ENCODE results near the gene SRSF8.

Gene SRSF8

GRCh38 chr11:95078526-95078925, 11.8 kb downstream of the SRSF8 start:
- no peak overlapping the region for H3K4me3 ChIP-seq (replicated peaks; ENCODE audit: low read depth, low read length)
- DNase-seq (ENCODE audit: extremely low read depth, low read depth) = no peak
- no peak for TF ChIP-seq CTCF (IDR thresholded peaks at IDR 0.05; ENCODE audit: low read depth, low read length, missing control alignments)

- H3K4me3 ChIP-seq (replicated peaks; ENCODE audit: low read depth, low read length) = no peak overlapping the region
Observed at GRCh38 chr11:95081010-95081409, 14.3 kb downstream of the SRSF8 start.

GRCh38 chr11:95081412-95081811, 14.7 kb downstream of the SRSF8 start:
- TF ChIP-seq CTCF (IDR thresholded peaks at IDR 0.05; ENCODE audit: low read depth, low read length, missing control alignments) = no peak
- no peak for DNase-seq (ENCODE audit: extremely low read depth, low read depth)
- no peak overlapping the region for H3K4me3 ChIP-seq (replicated peaks; ENCODE audit: low read depth, low read length)

More at GRCh38 chr11:95081010-95081409, 14.3 kb downstream of the SRSF8 start:
- no peak for DNase-seq (ENCODE audit: extremely low read depth, low read depth)
- TF ChIP-seq CTCF (IDR thresholded peaks at IDR 0.05; ENCODE audit: low read depth, low read length, missing control alignments) = no peak

- no peak overlapping the region for H3K4me3 ChIP-seq (replicated peaks; ENCODE audit: low read depth, low read length)
- no peak for TF ChIP-seq CTCF (IDR thresholded peaks at IDR 0.05; ENCODE audit: low read depth, low read length, missing control alignments)
- no peak for DNase-seq (ENCODE audit: extremely low read depth, low read depth)
Observed at GRCh38 chr11:95082576-95083001, 15.9 kb downstream of the SRSF8 start.

GRCh38 chr11:95084509-95084908, 17.8 kb downstream of the SRSF8 start:
- no peak overlapping the region for H3K4me3 ChIP-seq (replicated peaks; ENCODE audit: low read depth, low read length)
- DNase-seq (ENCODE audit: extremely low read depth, low read depth) = no peak
- no peak for TF ChIP-seq CTCF (IDR thresholded peaks at IDR 0.05; ENCODE audit: low read depth, low read length, missing control alignments)

GRCh38 chr11:95085117-95085816, 18.5 kb downstream of the SRSF8 start:
- no peak for DNase-seq (ENCODE audit: extremely low read depth, low read depth)
- no peak overlapping the region for H3K4me3 ChIP-seq (replicated peaks; ENCODE audit: low read depth, low read length)
- TF ChIP-seq CTCF (IDR thresholded peaks at IDR 0.05; ENCODE audit: low read depth, low read length, missing control alignments) = no peak

- H3K4me3 ChIP-seq (replicated peaks; ENCODE audit: low read depth, low read length) = no peak overlapping the region
- no peak for TF ChIP-seq CTCF (IDR thresholded peaks at IDR 0.05; ENCODE audit: low read depth, low read length, missing control alignments)
- DNase-seq (ENCODE audit: extremely low read depth, low read depth) = no peak
Observed at GRCh38 chr11:95086151-95086550, 19.4 kb downstream of the SRSF8 start.

Data from HFF-Myc (cell line).